ENCODE measurements around the gene FGF4. TPM values are rescaled to one million over a fixed set of nuclear protein-coding genes. Genes with fewer than 3 reads are reported as not detected.

Gene FGF4
- total RNA-seq, 2 donors from 2014 or later = 0.27 to 3.5 TPM

DNA sequence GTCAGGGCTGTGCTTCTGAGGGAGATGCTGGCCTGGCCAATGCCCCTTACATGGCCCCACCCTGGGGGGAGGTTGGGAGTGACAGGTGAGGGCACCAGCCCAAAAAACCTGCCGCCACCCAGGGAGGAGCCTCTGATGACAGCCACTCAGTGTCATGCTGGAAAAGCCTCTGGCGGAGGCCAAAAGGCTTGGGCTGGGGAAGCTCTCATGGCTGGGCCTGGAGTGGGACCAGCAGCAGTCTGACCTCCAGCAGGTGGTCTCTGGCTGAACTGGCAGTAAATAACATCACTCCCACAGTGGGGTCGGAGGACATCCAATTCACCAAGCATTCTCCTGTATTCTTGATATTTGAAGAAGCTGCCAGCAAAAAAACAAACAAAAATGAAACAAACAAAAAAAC is 24.0 kb upstream of the FGF4 start:
- Histone ChIP-seq H3K27me3 (ENCODE audit: control insufficient read depth, insufficient read depth, low read length, poor library complexity, severe bottlenecking) (no peaks in the 10 kb centered on the region), H3K4me1 (ENCODE audit: control insufficient read depth, insufficient read depth, low read length) (no peaks in the 10 kb centered on the region), H3K9me3 (ENCODE audit: control insufficient read depth, low read length) (no peaks in the 10 kb centered on the region), H3K27ac (ENCODE audit: low read depth, low read length) (no peak overlapping the region), H3K36me3 (ENCODE audit: control insufficient read depth, insufficient read depth, low read length) (no peaks in the 10 kb centered on the region), H3K4me3 (ENCODE audit: low read length) (no peak overlapping the region), H3K9ac (ENCODE audit: extremely low read depth, low read length, poor library complexity, severe bottlenecking) (no peak overlapping the region)
- Mint-ChIP-seq H3K27ac (no peak overlapping the region), H3K27me3 (ENCODE audit: insufficient read depth) (peaks cover 2% of the 10 kb centered on the region), H3K4me1 (no peaks in the 10 kb centered on the region), H3K4me3 (no peak overlapping the region), H3K9me3 (peaks cover 2% of the 10 kb centered on the region), H3K36me3 (ENCODE audit: low read depth) (no peaks in the 10 kb centered on the region)
- TF ChIP-seq, protein P1, sequence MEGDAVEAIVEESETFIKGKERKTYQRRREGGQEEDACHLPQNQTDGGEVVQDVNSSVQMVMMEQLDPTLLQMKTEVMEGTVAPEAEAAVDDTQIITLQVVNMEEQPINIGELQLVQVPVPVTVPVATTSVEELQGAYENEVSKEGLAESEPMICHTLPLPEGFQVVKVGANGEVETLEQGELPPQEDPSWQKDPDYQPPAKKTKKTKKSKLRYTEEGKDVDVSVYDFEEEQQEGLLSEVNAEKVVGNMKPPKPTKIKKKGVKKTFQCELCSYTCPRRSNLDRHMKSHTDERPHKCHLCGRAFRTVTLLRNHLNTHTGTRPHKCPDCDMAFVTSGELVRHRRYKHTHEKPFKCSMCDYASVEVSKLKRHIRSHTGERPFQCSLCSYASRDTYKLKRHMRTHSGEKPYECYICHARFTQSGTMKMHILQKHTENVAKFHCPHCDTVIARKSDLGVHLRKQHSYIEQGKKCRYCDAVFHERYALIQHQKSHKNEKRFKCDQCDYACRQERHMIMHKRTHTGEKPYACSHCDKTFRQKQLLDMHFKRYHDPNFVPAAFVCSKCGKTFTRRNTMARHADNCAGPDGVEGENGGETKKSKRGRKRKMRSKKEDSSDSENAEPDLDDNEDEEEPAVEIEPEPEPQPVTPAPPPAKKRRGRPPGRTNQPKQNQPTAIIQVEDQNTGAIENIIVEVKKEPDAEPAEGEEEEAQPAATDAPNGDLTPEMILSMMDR (conservative IDR thresholded peaks at IDR 0.05) = no peak
- DNase-seq = no peak
- WGBS, 2 experiments (ENCODE audit: insufficient coverage in 1 of 2, insufficient read length in 1 of 2) = 92 to 100% methylated on average over 1 to 3 of the region's 3 CpGs

DNA sequence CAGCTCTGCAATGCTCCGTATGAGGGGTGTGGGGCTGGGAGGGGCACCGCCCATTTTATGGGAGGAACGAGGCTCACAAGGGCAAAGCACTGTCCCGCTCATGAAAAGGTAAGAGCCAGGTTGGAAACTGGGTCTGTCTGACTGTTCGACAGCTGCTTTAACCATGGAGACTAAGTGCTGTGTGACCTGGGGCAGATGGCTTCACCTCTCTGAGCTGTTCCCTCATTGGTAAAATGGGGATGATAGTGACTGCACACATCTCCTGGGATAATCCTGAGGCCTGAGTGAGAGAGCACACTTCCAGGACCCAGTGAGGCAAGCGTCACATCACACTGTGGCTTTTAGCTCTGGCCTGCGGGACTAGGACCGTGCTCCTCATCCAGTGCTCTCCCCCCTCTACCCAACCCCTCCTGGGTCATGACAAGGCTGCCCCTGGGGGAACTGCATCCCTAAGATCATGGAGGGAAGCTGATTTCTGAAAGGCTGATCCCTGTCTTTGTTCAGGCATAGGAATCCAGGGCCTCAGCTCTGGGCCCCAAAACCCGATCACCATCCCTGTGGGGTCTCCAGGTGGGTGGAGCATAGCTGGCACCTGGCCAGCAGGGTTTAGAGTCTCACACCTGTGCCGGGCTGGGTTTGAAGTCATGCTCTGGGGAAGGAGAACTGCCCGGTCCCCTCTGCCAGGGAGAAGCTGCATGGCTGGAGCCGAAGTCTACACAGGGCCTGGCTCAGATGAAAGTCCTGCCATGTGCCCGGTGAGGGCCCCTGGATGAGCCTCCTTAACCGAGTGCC is 22.8 kb upstream of the FGF4 start:
- H3K4me1 ChIP-seq (ENCODE audit: control insufficient read depth, insufficient read depth, low read length) = no peaks in the 10 kb centered on the region
- peaks cover 2% of the 10 kb centered on the region for H3K9me3 Mint-ChIP-seq
- peaks cover 1% of the 10 kb centered on the region for H3K27me3 Mint-ChIP-seq (ENCODE audit: insufficient read depth)
- no peak overlapping the region for H3K9ac ChIP-seq (ENCODE audit: extremely low read depth, low read length, poor library complexity, severe bottlenecking)
- 88 to 91% methylated on average over 12 to 14 of the region's 14 CpGs for WGBS, 2 experiments (ENCODE audit: insufficient coverage in 1 of 2, insufficient read length in 1 of 2)
- no peaks in the 10 kb centered on the region for H3K36me3 ChIP-seq (ENCODE audit: control insufficient read depth, insufficient read depth, low read length)
- H3K27ac Mint-ChIP-seq = no peak overlapping the region
- H3K36me3 Mint-ChIP-seq (ENCODE audit: low read depth) = no peaks in the 10 kb centered on the region
- TF ChIP-seq, protein P1 (conservative IDR thresholded peaks at IDR 0.05) = no peak
- H3K9me3 ChIP-seq (ENCODE audit: control insufficient read depth, low read length) = no peaks in the 10 kb centered on the region
- no peak overlapping the region for H3K27ac ChIP-seq (ENCODE audit: low read depth, low read length)
- no peak overlapping the region for H3K4me3 Mint-ChIP-seq
- no peak overlapping the region for H3K4me3 ChIP-seq (ENCODE audit: low read length)
- no peaks in the 10 kb centered on the region for H3K27me3 ChIP-seq (ENCODE audit: control insufficient read depth, insufficient read depth, low read length, poor library complexity, severe bottlenecking)
- no peaks in the 10 kb centered on the region for H3K4me1 Mint-ChIP-seq
- no peak for DNase-seq

DNA sequence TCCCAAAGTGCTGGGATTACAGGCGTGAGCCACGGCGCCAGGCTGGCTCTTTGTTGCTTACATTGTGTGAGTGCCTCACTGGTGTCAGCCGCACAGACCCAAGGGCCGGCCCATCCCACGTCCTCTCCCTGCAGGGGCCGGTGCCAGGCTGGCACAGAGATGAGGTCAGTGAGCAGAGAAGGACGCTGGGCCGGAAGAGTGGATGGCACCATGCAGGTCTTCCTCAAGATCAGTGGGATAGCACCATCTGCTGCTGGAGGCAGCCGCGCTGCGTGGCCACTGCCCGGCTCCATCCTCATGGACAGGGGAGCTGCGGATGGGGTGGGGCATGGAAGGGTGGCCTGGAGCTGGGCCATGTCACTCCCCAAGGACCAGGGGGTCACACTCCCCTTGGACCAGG is 22.0 kb upstream of the FGF4 start:
- no peak overlapping the region for H3K4me3 Mint-ChIP-seq
- Histone ChIP-seq H3K27me3 (ENCODE audit: control insufficient read depth, insufficient read depth, low read length, poor library complexity, severe bottlenecking) (no peaks in the 10 kb centered on the region), H3K36me3 (ENCODE audit: control insufficient read depth, insufficient read depth, low read length) (no peaks in the 10 kb centered on the region), H3K9me3 (ENCODE audit: control insufficient read depth, low read length) (no peaks in the 10 kb centered on the region), H3K4me1 (ENCODE audit: control insufficient read depth, insufficient read depth, low read length) (no peaks in the 10 kb centered on the region), H3K9ac (ENCODE audit: extremely low read depth, low read length, poor library complexity, severe bottlenecking) (no peak overlapping the region), H3K27ac (ENCODE audit: low read depth, low read length) (no peak overlapping the region), H3K4me3 (ENCODE audit: low read length) (no peak overlapping the region)
- WGBS, 2 experiments (ENCODE audit: insufficient coverage in 1 of 2, insufficient read length in 1 of 2) = 72 to 87% methylated on average over 9 to 14 of the region's 14 CpGs
- H3K4me1 Mint-ChIP-seq = no peaks in the 10 kb centered on the region
- no peaks in the 10 kb centered on the region for H3K36me3 Mint-ChIP-seq (ENCODE audit: low read depth)
- H3K27ac Mint-ChIP-seq = no peak overlapping the region
- peaks cover 2% of the 10 kb centered on the region for H3K9me3 Mint-ChIP-seq
- DNase-seq = no peak
- H3K27me3 Mint-ChIP-seq (ENCODE audit: insufficient read depth) = no peaks in the 10 kb centered on the region
- TF ChIP-seq, protein P1 (conservative IDR thresholded peaks at IDR 0.05) = peak; percentile 40
